Osteocyte (in vitro differentiated cells): ENCODE data around the gene EFNA3. TPM values are rescaled to one million over a fixed set of nuclear protein-coding genes. Genes with fewer than 3 reads are reported as not detected.

Source experiments
- DNase-seq: peaks from one replicate; pipeline ENCODE4 v3.0.0; 2021; ENCODE audit warnings: mixed read lengths; ENCODE audit not compliant: unreplicated experiment; ENCODE audit errors: extremely low spot score
- H3K27ac Mint-ChIP-seq: one replicate; pipeline ENCODE4 v1.8.0; 2021; ENCODE audit warnings: mild to moderate bottlenecking, mixed read lengths; ENCODE audit not compliant: unreplicated experiment
- H3K27me3 Mint-ChIP-seq: one replicate; pipeline ENCODE4 v1.8.0; 2021; ENCODE audit warnings: mixed read lengths; ENCODE audit not compliant: unreplicated experiment
- H3K36me3 Mint-ChIP-seq: one replicate; pipeline ENCODE4 v1.8.0; 2021; ENCODE audit warnings: mixed read lengths; ENCODE audit not compliant: unreplicated experiment
- H3K4me1 Mint-ChIP-seq: one replicate; pipeline ENCODE4 v1.8.0; 2021; ENCODE audit warnings: mixed read lengths; ENCODE audit not compliant: unreplicated experiment
- H3K4me3 Mint-ChIP-seq: one replicate; pipeline ENCODE4 v1.8.0; 2021; ENCODE audit warnings: mild to moderate bottlenecking, moderate library complexity, mixed read lengths; ENCODE audit not compliant: unreplicated experiment
- H3K9me3 Mint-ChIP-seq: one replicate; pipeline ENCODE4 v1.8.0; 2021; ENCODE audit warnings: mixed read lengths; ENCODE audit not compliant: unreplicated experiment
- total RNA-seq: library from RNA; stranded (reverse); gene quantifications from 2 replicates; pipeline ENCODE4 v1.2.1, GENCODE V29; 2021
- TF ChIP-seq, protein P1 (sequence below): fragments of 200-600 bp; sonication (generic); IDR thresholded peaks from 2 replicates; pipeline ENCODE4 v1.5.0; 2021; ENCODE audit warnings: antibody characterized with exemption, mild to moderate bottlenecking, moderate library complexity

Gene EFNA3
- total RNA-seq, 1 donor from 2014 or later, result 2.9 TPM

DNA sequence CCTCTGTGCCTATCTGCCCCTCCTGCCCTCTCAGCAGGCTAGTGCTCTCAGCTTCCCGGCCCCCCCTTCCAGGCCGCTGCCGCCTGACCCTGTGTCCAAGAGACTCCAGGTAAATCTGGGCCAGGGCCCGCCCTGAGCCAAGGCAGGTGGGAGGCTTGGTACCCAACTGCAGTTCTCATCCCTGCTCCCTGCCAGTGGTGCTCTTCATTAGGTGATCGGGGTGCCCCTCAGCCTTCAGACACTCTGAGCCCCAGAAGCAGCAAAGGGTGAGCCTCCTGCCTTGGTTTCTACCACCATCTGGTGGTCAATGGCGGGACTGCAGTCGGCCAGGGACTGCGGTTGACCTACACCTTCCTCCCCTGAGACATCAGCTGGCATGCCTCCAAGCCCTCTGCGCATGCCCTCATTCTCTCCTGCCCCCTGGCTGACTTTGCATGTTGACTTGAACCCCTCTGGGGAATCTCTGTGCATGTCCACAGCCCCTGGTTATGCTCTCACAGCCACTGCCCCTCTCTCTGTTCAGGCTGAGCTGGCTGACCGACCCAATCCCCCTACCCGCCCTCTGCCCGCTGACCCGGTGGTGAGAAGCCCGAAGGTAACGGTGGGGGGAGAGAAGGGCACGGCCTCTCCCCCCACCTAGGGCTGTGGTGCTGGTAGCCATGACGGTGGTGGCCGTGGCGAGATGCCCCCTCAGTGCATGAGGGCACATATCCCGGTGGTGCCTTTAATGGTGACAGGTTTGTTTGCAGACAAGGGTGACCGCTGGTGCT lies 17.1 kb upstream of the EFNA3 start:
- H3K4me3 Mint-ChIP-seq, result no peak overlapping the region
- no peaks in the 10 kb centered on the region for H3K27me3 Mint-ChIP-seq
- peaks cover 8% of the 10 kb centered on the region for H3K36me3 Mint-ChIP-seq
- no peaks in the 10 kb centered on the region for H3K9me3 Mint-ChIP-seq
- TF ChIP-seq, protein P1, sequence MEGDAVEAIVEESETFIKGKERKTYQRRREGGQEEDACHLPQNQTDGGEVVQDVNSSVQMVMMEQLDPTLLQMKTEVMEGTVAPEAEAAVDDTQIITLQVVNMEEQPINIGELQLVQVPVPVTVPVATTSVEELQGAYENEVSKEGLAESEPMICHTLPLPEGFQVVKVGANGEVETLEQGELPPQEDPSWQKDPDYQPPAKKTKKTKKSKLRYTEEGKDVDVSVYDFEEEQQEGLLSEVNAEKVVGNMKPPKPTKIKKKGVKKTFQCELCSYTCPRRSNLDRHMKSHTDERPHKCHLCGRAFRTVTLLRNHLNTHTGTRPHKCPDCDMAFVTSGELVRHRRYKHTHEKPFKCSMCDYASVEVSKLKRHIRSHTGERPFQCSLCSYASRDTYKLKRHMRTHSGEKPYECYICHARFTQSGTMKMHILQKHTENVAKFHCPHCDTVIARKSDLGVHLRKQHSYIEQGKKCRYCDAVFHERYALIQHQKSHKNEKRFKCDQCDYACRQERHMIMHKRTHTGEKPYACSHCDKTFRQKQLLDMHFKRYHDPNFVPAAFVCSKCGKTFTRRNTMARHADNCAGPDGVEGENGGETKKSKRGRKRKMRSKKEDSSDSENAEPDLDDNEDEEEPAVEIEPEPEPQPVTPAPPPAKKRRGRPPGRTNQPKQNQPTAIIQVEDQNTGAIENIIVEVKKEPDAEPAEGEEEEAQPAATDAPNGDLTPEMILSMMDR, result peak; percentile 97
- no peak overlapping the region for H3K27ac Mint-ChIP-seq
- H3K4me1 Mint-ChIP-seq, result peaks cover 30% of the 10 kb centered on the region
- peak; percentile 96 for DNase-seq

DNA sequence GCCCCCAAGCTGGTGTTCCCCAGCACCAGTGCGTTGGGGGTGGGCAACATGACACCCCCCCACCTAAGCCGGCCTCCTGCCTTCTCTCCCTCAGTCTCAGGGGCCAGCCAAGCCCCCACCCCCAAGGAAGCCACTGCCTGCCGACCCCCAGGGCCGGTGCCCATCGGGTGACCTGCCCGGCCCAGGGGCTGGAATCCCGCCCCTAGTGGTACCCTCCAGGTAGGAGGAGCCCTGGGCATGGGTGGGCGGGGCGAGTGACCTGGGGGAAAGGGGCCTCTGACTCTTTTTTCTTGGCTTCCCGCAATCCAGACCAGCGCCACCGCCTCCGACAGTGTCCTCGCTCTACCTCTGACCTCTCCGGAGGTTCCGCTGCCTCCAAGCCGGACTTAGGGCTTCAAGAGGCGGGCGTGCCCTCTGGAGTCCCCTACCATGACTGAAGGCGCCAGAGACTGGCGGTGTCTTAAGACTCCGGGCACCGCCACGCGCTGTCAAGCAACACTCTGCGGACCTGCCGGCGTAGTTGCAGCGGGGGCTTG lies 16.4 kb upstream of the EFNA3 start:
- TF ChIP-seq, protein P1, result no peak
- H3K27ac Mint-ChIP-seq, result no peak overlapping the region
- H3K27me3 Mint-ChIP-seq, result no peaks in the 10 kb centered on the region
- DNase-seq, result no peak
- H3K36me3 Mint-ChIP-seq, result peaks cover 8% of the 10 kb centered on the region
- no peak overlapping the region for H3K4me3 Mint-ChIP-seq
- H3K9me3 Mint-ChIP-seq, result no peaks in the 10 kb centered on the region
- peaks cover 30% of the 10 kb centered on the region for H3K4me1 Mint-ChIP-seq

DNA sequence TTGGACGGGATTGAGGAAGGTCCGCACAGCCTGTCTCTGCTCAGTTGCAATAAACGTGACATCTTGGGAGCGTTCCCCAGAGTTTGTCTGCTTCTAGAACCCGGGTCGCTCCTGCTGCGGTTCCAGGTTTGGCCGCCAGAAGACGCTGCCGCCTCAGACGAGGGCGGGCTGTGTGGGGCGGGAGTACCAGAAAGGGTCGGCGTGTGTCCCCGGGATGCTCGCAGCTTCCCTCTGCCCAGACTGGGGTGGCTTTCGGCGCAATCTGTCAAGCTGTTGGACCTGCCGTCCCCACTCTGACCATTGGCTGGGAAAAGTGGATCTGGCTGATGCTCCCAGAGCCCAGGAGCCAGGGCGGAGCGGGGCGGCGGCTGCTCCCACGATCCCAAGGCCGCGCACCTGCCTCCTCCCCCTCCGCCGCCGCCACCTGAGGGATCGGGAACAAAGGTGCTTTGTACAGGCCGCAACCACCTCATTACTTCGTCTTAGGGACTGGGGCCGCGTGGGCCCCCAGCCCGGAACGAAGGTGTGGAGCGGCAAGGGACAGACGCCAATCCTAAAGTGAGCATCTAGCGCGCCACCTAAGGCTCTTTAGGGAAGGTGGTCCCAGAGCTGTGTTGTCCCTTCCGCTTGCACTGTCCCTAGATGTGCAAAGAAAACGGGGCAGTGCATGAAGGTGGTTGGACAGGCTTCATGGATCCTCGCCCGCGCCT lies 15.8 kb upstream of the EFNA3 start:
- Mint-ChIP-seq H3K27me3 (no peaks in the 10 kb centered on the region), H3K4me3 (peak overlapping the region; percentile 89), H3K36me3 (peaks cover 5% of the 10 kb centered on the region), H3K9me3 (no peaks in the 10 kb centered on the region), H3K27ac (no peak overlapping the region), H3K4me1 (peaks cover 30% of the 10 kb centered on the region)
- TF ChIP-seq, protein P1, result peak; percentile 77
- DNase-seq, result no peak

DNA sequence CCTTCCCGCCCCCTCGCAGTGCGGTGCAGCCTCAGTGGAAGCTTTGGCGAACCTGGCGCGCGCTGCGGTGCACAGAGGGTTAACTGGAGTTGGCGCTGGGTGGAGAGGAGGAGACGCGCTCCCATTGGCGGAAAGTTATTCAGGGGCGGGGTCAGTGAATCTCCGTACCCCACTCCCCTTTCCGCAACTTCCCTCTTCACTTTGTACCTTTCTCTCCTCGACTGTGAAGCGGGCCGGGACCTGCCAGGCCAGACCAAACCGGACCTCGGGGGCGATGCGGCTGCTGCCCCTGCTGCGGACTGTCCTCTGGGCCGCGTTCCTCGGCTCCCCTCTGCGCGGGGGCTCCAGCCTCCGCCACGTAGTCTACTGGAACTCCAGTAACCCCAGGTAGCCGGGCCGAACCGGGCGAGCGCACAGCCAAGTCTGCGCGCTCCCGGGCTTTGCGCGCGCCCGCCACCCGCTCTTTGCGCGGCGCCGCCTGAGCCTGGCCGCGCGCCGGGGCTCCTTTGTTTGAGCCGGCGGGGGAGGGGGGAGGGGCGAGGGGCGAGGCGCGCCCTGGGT lies 15.0 kb upstream of the EFNA3 start, which contains the start of gene EFNA4:
EFNA4 (plus strand) TSS at position 191 of the 561 bp plus-strand sequence; CDS start at position 275, 84 bp downstream.
- Mint-ChIP-seq H3K36me3 (no peaks in the 10 kb centered on the region), H3K4me3 (peak within 1 kb of the TSS; percentile 89), H3K27me3 (no peaks in the 10 kb centered on the region), H3K9me3 (no peaks in the 10 kb centered on the region), H3K4me1 (peaks cover 30% of the 10 kb centered on the region), H3K27ac (peak within 1 kb of the TSS; percentile 85)
- peak; percentile 91 for DNase-seq
- TF ChIP-seq, protein P1, result no peak
